AG09309 (cell line): ENCODE data around the gene RIN3.

Experiments used
- DNase-seq: peaks from one replicate; pipeline ENCODE4 v3.0.0-alpha.2; 2010; ENCODE audit warnings: low read depth
- H3K4me3 ChIP-seq: 2 replicates; pipeline ENCODE4 v1.5.1; 2011; ENCODE audit warnings: mild to moderate bottlenecking, low read depth, low read length, moderate library complexity; ENCODE audit not compliant: control insufficient read depth
- CTCF ChIP-seq: IDR thresholded peaks from 2 replicates; pipeline ENCODE4 v1.5.1; 2011; ENCODE audit warnings: mild to moderate bottlenecking, low read depth, low read length, inconsistent platforms; ENCODE audit not compliant: insufficient read depth, control insufficient read depth; ENCODE audit errors: missing control alignments

The RIN3 gene

GRCh38 chr14:92565718-92566115 lies 52.1 kb downstream of the RIN3 start:
- H3K4me3 ChIP-seq = no peak overlapping the region
- no peak for DNase-seq
- TF ChIP-seq CTCF = no peak

GRCh38 chr14:92567173-92567725 lies 53.7 kb downstream of the RIN3 start:
- H3K4me3 ChIP-seq = no peak overlapping the region
- TF ChIP-seq CTCF = no peak
- DNase-seq = no peak

- H3K4me3 ChIP-seq = no peak overlapping the region
- DNase-seq = no peak
- no peak for TF ChIP-seq CTCF
Observed at GRCh38 chr14:92568621-92569479, 55.3 kb downstream of the RIN3 start.

GRCh38 chr14:92570674-92571262 lies 57.2 kb downstream of the RIN3 start:
- no peak for DNase-seq
- H3K4me3 ChIP-seq = no peak overlapping the region
- no peak for TF ChIP-seq CTCF

GRCh38 chr14:92572050-92572449 lies 58.5 kb downstream of the RIN3 start:
- no peak for DNase-seq
- no peak overlapping the region for H3K4me3 ChIP-seq
- TF ChIP-seq CTCF = no peak

GRCh38 chr14:92573761-92574498 lies 60.3 kb downstream of the RIN3 start:
- DNase-seq = no peak
- no peak overlapping the region for H3K4me3 ChIP-seq
- TF ChIP-seq CTCF = no peak
